HG02981 (cell line): ENCODE measurements around the gene GPR61.

Experiments used
- ATAC-seq: cut with Tn5 transposase; IDR thresholded peaks from one replicate; pipeline ENCODE4 v1.9.1; 2021; ENCODE audit warnings: mild to moderate bottlenecking, moderate library complexity; ENCODE audit not compliant: unreplicated experiment

Gene GPR61, protein sequence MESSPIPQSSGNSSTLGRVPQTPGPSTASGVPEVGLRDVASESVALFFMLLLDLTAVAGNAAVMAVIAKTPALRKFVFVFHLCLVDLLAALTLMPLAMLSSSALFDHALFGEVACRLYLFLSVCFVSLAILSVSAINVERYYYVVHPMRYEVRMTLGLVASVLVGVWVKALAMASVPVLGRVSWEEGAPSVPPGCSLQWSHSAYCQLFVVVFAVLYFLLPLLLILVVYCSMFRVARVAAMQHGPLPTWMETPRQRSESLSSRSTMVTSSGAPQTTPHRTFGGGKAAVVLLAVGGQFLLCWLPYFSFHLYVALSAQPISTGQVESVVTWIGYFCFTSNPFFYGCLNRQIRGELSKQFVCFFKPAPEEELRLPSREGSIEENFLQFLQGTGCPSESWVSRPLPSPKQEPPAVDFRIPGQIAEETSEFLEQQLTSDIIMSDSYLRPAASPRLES

DNA sequence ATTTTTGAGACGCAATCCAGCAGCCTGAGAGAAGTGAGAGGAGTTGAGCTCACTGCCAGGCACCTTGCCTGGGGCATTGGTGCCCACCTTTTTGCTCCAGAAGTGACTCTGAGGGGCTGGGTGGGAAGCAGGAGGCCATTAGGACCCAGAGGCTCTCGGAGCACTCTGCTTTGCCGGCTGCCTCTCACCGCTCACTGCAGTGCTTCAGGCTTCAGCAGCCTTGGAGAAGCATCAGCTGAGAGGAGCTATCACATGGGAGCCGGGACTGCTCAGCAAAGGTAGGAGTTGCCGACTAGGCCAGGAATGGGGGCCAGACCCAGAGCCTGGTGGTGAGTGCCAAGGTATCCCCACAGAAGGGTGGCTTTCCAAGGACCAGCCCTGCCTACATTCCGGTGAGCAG, at the start of gene GPR61:
Gene GPR61 (plus strand): TSS at position 197 of the 400 bp plus-strand sequence. CDS start 3,151 bp downstream, outside the sequence.
- no peak for ATAC-seq

DNA sequence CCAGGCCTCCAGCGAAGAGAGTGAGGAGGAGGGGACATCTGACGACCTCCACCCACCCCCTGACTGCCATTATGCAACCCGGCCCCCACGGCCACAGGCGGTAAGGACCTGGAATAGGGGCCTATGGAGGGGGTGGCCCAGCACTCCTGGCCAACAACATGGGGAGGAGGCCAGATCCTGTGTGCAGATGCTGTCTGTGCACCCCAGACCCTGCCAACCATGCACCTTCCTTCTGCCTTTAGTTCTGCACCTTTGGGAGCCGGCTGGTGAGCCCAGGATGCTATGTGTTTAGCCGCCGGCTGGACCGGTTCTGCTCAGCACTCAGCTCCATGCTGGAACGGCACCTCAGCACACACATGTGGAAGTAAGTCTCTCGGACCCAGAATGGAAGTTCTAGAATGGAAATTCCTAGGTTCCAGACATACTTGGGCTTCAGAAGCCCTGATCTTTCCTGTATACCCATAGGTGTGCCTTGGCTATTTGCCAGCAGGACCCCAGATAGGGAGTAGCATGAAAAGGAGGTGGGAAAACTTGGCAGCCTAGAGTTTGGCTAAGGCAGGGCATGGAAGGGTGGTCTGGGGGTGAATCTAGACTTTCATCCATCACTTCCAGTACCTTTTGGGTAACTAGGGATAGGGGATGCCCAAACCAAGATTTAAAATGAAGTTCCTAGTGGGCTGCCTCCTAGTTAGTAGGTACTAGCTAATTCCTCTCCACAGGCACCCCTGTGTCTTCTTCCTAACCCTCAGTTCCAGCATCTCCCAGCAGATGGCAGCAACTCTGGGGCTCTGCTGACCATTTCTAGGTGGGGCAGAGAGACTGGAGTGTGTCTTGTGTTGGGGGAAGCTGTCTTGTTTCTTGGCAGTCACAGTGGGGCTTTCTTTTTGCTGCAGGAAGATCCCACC, 49.4 kb upstream of the GPR61 start:
- ATAC-seq = no peak

DNA sequence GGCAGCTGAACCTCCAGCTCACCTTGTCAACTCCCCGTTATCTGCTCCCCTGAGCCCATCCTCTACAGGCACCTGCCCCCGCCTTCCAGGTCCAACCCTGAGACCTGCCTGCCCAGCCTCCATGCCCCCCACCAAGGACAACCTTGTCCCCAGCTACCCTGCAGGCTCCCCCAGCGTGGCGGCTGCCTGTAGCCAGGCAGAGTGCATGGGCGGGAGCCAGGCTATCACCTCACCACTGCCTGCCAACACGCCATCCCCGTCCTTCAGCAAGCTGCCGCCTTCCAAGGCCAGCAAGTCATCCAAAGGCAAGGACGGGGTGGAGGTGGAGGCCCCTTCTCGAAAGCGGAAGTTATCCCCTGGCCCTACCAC, 48.8 kb upstream of the GPR61 start:
- ATAC-seq = no peak

DNA sequence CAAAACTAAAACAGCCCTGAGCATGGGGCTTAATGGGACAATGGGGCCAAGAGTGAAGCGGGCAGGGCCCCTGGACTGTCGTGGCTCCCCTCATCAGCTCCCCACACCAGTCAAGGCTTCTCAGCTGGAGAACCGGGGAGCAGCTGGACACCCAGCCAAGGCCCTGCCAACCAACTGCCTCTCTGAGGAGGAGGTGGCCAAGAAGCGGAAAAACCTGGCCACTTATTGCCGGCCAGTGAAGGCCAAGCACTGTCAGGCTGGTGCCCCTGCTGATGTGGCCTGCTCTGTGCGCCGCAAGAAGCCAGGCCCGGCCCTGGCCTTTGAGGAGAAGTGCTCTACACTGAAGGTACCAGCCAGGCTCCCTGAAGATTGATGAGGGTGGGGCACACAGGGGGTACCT, 48.3 kb upstream of the GPR61 start:
- ATAC-seq = no peak

DNA sequence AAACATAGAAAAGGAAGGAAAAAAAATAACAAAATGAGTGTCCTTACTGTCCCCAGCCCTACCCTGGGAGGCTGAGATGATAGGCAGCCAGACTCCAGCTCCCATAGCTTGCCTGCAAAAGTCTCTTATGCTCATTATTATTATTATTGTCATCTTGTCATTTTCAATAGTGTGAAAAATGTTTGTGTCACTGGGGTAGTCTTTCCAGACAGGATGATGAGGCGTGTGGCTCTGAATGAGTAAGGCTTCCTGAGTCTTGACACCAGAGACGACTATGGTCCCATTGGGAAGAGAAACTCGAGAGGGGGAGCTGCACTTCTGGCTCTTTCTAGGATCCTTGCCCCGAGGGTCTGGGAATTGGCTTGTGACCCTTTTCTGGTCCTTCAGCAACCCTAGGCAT, 46.9 kb upstream of the GPR61 start:
- ATAC-seq = no peak

DNA sequence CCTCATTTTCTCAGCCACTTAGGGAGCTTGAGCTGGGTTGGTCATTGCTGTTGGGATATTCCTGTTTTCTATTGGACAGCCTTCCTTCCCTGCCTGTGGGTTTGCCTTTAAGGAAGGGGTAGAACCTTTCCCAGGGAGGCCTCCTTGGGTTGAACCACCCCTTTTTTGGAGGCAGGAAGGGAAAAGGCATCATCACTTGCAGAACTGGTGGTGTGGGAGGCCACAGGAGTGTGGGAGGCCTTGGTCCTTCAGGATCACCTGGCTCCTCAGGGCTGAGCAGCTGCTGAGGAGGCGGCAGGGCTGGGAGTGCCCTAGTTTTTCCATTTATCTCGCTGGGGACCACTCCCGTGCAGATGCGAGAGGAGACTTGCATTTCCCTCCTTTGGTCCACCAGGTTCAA, 46.4 kb upstream of the GPR61 start:
- ATAC-seq = no peak

DNA sequence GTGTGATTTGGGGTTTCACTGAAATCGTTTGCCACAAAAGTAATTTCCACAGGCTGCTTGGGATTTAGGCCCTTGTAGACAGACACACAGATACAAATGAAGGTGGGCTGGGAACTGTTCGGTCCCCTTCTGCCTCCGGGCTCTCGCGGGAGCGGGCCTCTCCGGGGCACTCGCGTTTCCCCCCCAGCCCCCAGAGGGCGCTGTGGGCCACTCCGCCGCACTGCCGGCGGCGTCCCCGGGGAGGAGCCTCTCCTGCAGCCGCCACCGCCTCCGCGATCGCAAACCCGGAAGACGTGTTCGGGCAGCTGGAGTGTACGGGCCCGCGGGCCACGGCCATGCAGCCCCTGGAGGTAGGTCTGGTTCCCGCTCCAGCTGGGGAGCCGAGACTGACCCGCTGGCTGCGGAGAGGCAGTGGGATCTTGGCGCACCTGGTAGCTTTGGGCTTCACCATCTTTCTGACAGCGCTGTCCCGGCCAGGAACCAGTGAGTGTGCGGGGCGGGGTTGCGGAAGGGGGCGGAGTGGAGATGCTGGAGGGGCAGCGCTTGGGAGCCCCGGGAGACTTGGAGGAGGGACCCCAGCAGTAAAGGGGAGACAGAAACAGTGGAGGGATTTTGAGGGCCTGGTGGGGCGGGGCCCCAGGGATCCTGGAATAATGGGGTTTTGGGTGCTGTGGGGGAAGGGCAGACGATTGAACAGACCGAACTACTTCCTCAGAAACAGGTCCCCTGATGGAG, 45.7 kb upstream of the GPR61 start, which contains the start of gene CYB561D1:
Gene CYB561D1 (plus strand): TSS at position 290 of the 735 bp plus-strand sequence. CDS start 46 bp downstream, at position 336.
- peak; percentile 75 for ATAC-seq

DNA sequence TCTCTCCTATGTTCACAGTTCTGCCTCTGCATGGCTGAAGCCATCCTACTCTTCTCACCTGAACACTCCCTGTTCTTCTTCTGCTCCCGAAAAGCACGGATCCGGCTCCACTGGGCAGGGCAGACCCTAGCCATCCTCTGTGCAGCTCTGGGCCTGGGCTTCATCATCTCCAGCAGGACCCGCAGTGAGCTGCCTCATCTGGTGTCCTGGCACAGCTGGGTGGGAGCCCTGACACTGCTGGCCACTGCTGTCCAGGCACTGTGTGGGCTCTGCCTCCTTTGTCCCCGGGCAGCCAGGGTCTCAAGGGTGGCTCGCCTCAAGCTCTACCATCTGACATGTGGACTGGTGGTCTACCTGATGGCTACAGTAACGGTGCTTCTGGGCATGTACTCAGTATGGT, 43.9 kb upstream of the GPR61 start:
- ATAC-seq = no peak

DNA sequence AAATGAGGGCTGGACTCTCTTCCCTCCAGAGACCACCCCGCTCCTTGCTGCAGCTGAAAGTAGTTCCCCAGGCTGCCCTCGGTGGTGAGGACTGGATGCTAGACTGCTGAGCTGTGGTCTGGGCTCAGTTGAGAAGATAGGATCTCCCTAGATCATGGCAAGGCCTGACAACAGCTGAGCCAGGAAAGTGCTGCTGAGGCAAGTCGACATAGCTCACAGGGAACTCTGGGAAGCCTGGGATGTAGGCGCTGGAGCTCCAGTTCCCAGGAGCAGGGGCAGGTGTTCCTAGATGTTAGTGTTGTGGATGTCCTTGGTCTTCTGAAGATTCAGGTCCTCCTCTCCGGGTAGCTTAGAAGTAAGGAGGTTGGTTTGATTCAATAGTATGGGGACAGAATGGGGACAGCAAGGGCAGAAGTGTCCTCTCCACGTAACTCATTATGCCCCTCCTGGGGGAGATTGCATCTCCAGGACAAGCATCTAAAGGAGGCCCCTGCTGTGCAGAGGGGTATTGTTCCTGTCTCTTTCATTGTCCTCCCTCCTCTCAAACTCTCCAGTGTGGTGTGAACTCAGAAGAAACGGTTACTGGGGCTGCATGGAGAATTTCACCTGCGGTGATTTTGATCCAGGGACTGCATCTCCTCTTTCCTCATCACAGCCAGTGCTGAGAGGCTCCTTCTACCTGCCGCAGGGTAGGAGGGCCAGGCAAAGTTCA, 42.1 kb upstream of the GPR61 start:
- no peak for ATAC-seq

DNA sequence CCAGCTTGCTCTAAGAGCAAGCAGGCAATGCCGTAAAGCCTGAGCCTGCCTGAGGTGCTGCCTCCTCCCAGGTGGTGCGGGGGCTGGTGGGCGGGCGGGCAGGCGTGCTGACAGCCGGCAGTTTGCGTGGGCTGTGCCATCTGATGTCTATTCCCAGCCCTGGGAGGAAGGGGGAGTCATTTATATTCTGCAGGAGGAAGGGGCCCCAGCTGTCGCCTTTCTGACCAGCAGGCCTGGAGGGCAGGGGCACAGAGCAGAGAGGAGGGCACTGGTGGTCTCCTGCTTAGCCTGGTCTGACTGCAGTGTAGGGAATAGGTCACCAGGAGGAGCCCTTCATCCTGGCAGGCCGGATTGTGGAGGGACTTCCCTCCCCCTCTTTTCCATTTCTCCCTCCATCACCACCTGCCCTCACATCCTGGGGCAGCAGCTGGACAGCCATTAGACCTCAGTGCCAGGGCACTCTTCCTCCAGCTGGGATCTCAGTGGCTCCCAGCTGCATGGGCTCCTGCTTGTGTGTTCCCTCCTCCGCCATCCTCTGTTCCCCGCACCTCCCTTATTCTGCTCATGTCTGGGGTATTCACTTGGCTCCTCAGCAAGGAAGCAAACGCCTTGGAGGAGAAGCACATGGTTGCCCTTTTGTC, 41.4 kb upstream of the GPR61 start:
- no peak for ATAC-seq

DNA sequence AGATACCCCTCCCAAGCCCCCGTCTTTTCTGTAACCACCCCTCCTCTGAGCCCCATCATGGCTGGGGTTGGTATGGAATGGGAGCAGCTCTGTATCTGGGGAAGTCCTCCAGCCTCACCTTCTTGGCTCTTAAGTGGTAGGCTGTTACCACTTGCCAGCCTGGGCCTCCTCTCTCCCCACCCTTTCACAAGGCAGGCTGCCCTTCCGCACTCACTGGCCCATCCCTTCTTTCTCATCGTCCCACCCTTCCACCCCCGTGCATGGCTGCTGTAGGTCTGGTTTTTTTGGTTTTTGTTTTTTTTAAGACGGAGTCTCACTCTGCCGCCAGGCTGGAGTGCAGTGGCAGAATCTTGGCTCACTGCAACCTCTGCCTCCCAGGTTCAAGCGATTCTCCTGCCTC, 40.6 kb upstream of the GPR61 start:
- no peak for ATAC-seq

DNA sequence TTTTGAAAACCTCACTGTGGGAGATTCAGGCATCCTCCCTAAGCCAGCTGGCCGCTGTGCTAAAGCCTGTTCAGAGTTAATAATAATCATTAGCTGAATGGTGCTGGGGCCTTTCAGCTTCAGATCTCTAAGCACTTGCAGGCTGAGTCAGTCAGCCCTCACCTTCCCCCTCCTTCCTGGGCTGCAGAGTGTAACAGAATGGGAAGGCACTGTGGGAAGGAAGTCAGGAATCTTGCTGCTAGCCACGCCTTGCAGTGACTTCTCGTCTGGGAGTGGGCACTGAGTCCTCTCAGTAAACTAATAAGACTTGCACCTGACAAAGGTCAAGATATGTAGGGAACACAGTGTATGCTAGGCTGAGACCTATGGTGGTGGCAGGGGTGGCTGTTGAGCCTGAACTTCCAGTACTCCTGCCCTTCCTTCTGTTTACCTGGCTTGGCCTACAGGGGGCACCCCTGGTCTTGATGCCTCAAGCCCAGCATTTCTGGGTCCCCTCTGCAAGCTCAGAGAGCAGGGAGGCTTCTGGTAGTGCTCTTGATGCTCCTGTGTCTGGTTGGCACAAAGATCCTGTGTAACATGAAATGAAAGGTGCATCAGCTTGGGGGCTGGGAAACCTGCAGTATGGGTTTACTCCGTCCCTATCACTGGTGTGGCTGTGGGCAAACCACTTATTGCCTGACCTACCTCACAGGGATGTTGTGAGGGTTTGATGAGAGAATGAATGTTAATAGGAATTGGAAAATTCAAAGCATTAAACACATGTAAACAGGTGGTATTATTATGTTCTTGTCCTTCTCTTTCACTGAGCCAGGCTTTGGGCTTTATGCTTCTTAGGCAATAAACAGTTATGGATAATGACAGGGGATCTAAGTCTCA, 39.8 kb upstream of the GPR61 start:
- no peak for ATAC-seq

DNA sequence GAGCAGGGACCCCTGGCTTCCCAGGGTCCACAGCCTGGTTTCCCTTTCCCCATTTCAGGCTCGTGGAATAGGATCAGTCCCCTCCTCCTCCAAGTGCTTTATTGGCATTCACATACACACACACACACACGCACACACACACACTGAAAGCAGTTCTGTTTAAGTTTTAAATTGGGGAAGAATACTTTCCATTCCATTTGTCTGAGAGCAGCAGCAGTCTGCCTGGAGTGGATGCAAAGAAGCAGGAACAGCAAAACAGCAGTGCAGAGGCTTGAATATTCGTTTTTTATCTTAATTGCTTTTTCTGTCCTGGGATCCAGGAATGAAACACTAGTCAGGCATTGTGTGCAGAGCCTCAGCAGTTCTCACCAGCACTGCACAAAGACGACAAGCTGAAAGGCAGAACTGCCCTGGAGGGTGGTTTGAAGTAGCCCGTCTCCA, 38.7 kb upstream of the GPR61 start:
- ATAC-seq = no peak

DNA sequence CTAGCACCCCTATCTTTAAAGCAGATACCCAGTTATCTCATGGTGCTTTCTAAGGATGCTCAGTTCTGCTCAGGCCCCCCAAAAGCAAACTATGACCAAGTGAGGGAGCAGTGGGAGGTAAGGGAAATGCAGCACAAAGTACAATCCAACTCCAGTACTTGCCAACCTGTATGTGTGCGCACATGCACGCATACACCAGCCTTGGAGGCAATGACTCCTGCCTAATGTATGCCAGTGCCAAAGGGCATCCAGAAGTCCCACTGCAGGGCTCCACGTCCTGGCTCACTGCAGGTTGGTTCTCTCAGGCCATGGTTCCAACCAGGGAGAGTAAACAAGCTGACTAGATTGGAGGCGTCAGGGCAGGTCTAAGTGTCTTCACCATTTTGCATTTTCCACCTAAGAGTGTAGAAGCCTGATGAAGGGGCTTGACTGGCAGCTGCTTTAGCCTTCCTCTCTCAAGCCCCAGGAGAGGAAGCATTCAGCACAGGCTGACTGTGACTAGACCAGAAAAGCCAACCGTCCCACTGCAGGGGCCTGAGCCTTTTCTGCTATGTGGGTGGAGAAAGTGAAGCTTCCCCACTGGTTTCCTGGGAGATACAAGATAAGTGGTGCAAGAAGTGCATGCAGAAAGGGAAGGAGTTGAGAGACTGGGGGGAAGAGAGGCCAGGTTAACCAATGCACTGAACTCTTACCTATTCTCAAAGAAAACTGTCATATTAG, 37.9 kb upstream of the GPR61 start:
- no peak for ATAC-seq

DNA sequence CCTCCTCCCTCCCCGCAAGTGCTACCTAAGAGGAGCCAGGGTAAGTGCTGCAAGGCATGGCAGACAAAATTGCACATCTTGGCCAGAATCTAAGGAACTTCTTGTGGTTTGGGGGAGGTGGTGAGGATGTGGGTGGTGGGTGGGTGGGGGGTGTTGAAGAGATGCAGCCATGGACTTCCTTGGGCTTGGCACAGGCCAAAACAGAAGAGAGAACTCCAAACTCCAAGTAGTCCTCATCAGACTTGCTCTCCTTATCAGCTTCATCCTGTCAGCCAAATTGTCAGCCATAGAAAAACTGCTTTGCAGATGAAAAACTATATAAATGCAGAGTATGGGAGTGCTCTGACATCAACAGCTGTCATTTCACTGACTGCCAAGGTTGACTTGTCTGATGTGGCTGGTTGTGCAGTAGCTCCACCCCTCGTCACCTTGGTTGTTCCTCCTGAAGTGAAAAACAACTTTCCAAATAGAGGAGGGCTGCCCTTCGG, 37.3 kb upstream of the GPR61 start:
- ATAC-seq = no peak

DNA sequence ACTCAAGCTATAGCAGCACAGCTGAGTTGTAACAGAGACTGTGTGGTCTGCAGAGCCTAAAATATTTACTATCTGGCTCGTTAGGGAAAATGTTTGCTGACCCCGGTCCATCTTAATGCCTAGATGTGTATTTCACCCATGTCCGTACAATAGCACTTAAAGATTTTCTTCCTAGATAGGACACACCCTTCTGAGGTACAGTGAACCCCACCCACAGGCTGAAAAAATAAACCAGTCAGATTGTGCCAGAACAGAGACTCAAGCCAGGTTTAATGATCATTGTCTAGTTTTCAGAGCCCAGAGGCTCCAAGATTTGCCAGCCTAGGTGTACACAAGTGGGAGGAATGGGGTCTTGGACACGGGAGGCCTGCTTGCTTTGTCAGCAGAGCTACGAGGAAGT, 35.7 kb upstream of the GPR61 start:
- no peak for ATAC-seq

DNA sequence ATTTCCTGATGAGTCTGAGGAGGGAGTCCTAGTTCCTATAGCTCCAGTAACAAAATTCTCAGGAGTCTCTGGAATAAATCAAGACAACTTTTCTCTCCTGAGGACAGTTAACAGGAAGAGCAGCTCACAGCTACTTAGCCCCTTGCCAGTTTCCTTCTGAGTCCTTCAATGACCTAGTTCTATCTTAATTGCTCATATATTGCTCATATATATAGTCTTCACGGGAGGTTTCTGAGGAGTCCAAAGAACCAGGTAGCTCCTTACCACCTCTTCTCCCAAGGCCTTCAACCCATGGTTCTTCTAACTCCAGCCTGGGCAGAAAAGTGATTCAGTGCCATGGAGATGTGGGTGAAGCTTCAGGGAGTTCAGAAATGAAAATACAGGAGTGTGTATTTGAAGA, 34.7 kb upstream of the GPR61 start:
- no peak for ATAC-seq
